Measurements from ENCODE around the gene UBR2.

GRCh38 chr6:42552380-42552779, 11.4 kb upstream of the UBR2 start:
- TF ChIP-seq MAX (IDR thresholded peaks at IDR 0.05) = no peak
- no peak for TF ChIP-seq CREB1 (IDR thresholded peaks at IDR 0.05; ENCODE audit: low read depth)
- TF ChIP-seq RAD21 (IDR thresholded peaks at IDR 0.05; ENCODE audit: low read depth) = no peak
